Subcutaneous adipose tissue (tissue), 4 donors: ENCODE measurements around the gene FRMD4A. TPM values are rescaled to one million over a fixed set of nuclear protein-coding genes. Genes with fewer than 3 reads are reported as not detected.

Experiments used
- total RNA-seq, 4 donors: library from RNA; depleted of rRNA; stranded (reverse); fragments of >200 nt; gene quantifications; one replicate each; pipeline ENCODE4 v1.1.0, GENCODE V29; 2016
- TF ChIP-seq, protein P1 (sequence below): fragments of 450-650 bp; IDR thresholded peaks from one replicate; pipeline ENCODE4 v1.5.1; 2016; ENCODE audit warnings: low read depth, mild to moderate bottlenecking, control low read depth, antibody characterized with exemption, moderate library complexity

FRMD4A gene
- total RNA-seq, 4 donors from 2014 or later, result 70.0 to 206 (median 81.4) TPM

DNA sequence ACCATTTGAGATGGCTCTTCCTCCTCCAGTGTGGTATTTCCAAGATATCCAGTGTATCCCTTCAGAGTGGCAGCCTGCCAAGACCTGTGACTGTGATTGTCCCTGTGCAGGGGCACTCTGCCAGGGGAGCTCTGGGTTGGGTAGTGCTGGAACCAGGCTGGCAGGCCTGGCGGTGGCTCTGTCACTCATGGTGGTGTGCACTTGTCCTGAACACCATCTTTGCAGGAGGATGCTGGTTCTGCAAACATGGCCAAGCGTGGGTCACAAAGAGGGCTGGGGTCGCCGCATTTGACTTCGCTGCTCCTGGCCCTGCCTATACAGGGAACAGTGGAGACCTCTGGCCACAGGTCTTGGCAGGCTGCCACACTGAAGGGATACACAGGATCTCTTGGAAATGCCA lies 538.7 kb downstream of the FRMD4A start:
- TF ChIP-seq, protein P1, sequence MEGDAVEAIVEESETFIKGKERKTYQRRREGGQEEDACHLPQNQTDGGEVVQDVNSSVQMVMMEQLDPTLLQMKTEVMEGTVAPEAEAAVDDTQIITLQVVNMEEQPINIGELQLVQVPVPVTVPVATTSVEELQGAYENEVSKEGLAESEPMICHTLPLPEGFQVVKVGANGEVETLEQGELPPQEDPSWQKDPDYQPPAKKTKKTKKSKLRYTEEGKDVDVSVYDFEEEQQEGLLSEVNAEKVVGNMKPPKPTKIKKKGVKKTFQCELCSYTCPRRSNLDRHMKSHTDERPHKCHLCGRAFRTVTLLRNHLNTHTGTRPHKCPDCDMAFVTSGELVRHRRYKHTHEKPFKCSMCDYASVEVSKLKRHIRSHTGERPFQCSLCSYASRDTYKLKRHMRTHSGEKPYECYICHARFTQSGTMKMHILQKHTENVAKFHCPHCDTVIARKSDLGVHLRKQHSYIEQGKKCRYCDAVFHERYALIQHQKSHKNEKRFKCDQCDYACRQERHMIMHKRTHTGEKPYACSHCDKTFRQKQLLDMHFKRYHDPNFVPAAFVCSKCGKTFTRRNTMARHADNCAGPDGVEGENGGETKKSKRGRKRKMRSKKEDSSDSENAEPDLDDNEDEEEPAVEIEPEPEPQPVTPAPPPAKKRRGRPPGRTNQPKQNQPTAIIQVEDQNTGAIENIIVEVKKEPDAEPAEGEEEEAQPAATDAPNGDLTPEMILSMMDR, result no peak

DNA sequence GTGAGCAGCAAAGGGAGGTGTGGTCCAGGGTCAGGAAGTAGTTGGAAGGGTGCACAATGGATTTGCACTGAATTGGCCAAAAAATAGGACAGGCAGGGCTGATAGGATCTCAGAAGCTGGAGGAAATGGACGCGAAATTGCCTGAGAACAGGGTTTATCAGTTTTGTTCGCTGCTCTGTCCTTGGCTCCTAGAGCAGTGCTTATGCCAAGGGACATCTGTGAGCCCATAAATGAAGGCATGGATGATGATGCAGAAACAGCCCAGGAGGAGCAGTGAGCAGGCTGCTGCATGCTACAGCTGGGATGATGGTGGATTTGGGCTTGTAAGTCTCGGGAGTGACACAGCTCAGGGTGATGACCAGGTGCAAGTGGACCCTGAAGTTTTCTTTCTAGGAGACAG lies 539.2 kb downstream of the FRMD4A start:
- TF ChIP-seq, protein P1, result no peak

GRCh38 chr10:13790196-13790595 lies 540.5 kb downstream of the FRMD4A start:
- TF ChIP-seq, protein P1, result no peak

- TF ChIP-seq, protein P1, result no peak
Observed at GRCh38 chr10:13789448-13789829, 541.3 kb downstream of the FRMD4A start.

DNA sequence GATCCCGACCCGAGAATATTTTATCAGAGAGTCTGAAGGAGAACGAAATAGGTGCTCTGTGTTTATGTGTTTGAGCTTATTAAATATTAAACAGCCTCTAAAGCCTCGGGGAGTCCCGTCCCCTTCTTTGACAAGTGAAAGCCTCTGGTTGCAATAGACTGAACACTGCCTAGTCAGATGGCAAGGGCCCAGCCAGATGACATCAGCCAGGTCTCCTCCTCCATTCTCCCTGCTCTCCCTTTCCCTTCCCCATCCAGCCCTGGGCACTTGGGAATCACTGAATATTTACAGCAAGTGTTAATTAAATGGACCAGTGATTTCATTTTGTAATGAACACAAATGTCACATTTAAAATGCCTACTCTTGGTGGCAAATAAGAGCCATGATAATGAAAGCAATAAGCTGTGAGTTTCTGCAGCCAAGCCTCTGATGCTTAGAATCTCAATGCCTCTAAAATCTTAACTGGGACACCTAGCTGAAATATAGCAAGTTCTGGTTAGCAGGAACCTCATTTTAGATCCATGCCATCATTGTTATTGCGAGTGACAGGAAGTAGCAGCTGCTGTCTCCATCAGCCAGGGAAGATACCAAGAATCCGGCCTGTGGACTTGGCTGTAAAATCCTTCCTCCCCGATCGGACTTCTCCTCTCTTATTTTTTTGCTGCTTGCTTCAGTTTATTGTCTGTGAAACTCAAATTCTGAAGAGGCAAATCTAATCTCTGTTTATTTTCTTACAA lies 541.8 kb downstream of the FRMD4A start:
- TF ChIP-seq, protein P1, result no peak

DNA sequence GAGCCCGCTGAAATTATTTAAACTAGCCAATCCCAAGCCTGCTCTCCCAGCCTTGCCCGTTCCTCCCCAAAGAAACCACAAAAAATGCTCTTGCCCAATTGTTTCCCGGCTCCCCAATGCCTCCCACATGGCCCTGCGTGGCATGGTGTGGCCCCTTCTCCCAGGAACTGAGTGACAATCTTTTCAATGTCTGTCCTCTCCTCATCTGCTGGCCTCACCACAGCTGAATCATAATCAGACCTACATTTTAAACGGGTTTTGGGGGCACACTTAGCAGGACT lies 542.5 kb downstream of the FRMD4A start:
- TF ChIP-seq, protein P1, result no peak

- TF ChIP-seq, protein P1, result no peak
Observed at GRCh38 chr10:13787015-13787421, 543.7 kb downstream of the FRMD4A start.
